Upper lobe of right lung (tissue), 1 donor: ENCODE measurements around the gene C22orf31. TPM values are rescaled to one million over a fixed set of nuclear protein-coding genes. Genes with fewer than 3 reads are reported as not detected.

ENCODE experiments used
- ATAC-seq: fragments of 200-7000 bp; cut with Tn5 transposase; one replicate; pipeline ENCODE4 v1.9.1; 2020; ENCODE audit warnings: mild to moderate bottlenecking, moderate library complexity
- DNase-seq: peaks from one replicate; pipeline ENCODE4 v3.0.0-alpha.2; 2020
- H3K27ac ChIP-seq: fragments of 200-600 bp; one replicate; pipeline ENCODE4 v1.8.0; 2022
- H3K27me3 ChIP-seq: fragments of 200-600 bp; one replicate; pipeline ENCODE4 v1.8.0; 2022; ENCODE audit warnings: mild to moderate bottlenecking
- H3K36me3 ChIP-seq: fragments of 200-600 bp; one replicate; pipeline ENCODE4 v1.8.0; 2022
- H3K4me1 ChIP-seq: fragments of 200-600 bp; one replicate; pipeline ENCODE4 v1.8.0; 2022
- H3K4me3 ChIP-seq: fragments of 200-600 bp; one replicate; pipeline ENCODE4 v1.8.0; 2022; ENCODE audit warnings: mild to moderate bottlenecking
- H3K9me3 ChIP-seq: fragments of 200-600 bp; one replicate; pipeline ENCODE4 v1.8.0; 2022
- intact Hi-C: fragments of 100-400 bp; cut with DNase I; formaldehyde crosslinking; loops from one replicate; pipeline ENCODE4 v1.11.0; 2022
- total RNA-seq: library from RNA; stranded (reverse); fragmentation: NEBNext Ultra II Directional; extraction: Animal tissue kit (Norgen Biotek cat#: 25700); gene quantifications from one replicate; pipeline ENCODE4 v1.2.1, GENCODE V29; 2021
- TF ChIP-seq, protein P1 (sequence below): fragments of 200-600 bp; IDR thresholded peaks from one replicate; pipeline ENCODE4 v1.8.0; 2022; ENCODE audit warnings: antibody characterized with exemption
- donor health status: DM: no; HTN: yes; CAD: no; lungs with severe emphysema.

The C22orf31 gene
- total RNA-seq, 1 donor from 2014 or later, result not detected

GRCh38 chr22:29069463-29069862, 7.8 kb upstream of the C22orf31 start:
- peaks cover 26% of the 10 kb centered on the region for H3K4me1 ChIP-seq
- intact Hi-C loops, result no loop called here
- TF ChIP-seq, protein P1, sequence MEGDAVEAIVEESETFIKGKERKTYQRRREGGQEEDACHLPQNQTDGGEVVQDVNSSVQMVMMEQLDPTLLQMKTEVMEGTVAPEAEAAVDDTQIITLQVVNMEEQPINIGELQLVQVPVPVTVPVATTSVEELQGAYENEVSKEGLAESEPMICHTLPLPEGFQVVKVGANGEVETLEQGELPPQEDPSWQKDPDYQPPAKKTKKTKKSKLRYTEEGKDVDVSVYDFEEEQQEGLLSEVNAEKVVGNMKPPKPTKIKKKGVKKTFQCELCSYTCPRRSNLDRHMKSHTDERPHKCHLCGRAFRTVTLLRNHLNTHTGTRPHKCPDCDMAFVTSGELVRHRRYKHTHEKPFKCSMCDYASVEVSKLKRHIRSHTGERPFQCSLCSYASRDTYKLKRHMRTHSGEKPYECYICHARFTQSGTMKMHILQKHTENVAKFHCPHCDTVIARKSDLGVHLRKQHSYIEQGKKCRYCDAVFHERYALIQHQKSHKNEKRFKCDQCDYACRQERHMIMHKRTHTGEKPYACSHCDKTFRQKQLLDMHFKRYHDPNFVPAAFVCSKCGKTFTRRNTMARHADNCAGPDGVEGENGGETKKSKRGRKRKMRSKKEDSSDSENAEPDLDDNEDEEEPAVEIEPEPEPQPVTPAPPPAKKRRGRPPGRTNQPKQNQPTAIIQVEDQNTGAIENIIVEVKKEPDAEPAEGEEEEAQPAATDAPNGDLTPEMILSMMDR, result no peak
- DNase-seq (no peak), ATAC-seq (no peak)
- H3K27me3 ChIP-seq, result no peaks in the 10 kb centered on the region
- no peak overlapping the region for H3K4me3 ChIP-seq
- H3K9me3 ChIP-seq, result no peaks in the 10 kb centered on the region
- H3K36me3 ChIP-seq, result no peaks in the 10 kb centered on the region
- H3K27ac ChIP-seq, result no peak overlapping the region

- intact Hi-C loops, result no loop called here
- H3K27ac ChIP-seq, result no peak overlapping the region
- no peak for DNase-seq
- no peaks in the 10 kb centered on the region for H3K4me1 ChIP-seq
- ATAC-seq, result no peak
- TF ChIP-seq, protein P1, result no peak
- no peaks in the 10 kb centered on the region for H3K9me3 ChIP-seq
- H3K36me3 ChIP-seq, result no peaks in the 10 kb centered on the region
- no peak overlapping the region for H3K4me3 ChIP-seq
- no peaks in the 10 kb centered on the region for H3K27me3 ChIP-seq
Measured at GRCh38 chr22:29065468-29066190, 4.0 kb upstream of the C22orf31 start.

DNA sequence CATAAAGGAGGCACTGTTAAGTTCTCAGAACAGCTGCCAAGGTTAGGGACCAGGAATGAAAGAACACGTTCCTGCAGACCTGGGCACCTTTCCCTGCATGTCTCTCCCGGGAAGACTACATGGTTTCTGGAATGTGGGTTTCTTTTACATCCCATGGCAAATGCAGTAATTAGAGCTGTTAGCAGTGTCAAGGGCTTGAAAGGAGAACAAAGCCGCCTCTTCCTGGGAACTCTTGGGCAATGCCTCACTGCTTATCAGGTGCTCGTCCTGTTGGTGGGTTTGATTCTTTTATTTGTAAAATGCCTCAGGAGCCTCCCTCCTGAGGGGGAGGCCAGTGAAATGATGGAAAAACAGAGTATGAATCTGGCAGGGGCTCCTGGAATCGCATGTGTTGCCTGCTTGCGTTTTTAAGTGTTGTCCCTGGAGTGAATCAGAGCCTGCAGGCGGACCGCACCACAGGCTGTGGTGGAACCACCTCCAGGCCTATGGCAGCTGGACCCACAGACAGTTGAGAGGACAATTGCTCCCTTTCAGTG, 723 bp upstream of the C22orf31 start:
- H3K9me3 ChIP-seq, result no peaks in the 10 kb centered on the region
- no peaks in the 10 kb centered on the region for H3K36me3 ChIP-seq
- no peak for ATAC-seq
- intact Hi-C loops, result no loop called here
- no peaks in the 10 kb centered on the region for H3K4me1 ChIP-seq
- no peaks in the 10 kb centered on the region for H3K27me3 ChIP-seq
- H3K27ac ChIP-seq, result no peak overlapping the region
- DNase-seq, result no peak
- H3K4me3 ChIP-seq, result no peak overlapping the region
- TF ChIP-seq, protein P1, result no peak

- ATAC-seq (no peak), DNase-seq (no peak)
- Histone ChIP-seq H3K4me3 (no peak overlapping the region), H3K27ac (no peak overlapping the region), H3K4me1 (no peaks in the 10 kb centered on the region), H3K9me3 (no peaks in the 10 kb centered on the region), H3K27me3 (no peaks in the 10 kb centered on the region), H3K36me3 (no peaks in the 10 kb centered on the region)
- intact Hi-C loops, result no loop called here
- TF ChIP-seq, protein P1, result no peak
Measured at GRCh38 chr22:29060931-29061330, 700 bp downstream of the C22orf31 start.

DNA sequence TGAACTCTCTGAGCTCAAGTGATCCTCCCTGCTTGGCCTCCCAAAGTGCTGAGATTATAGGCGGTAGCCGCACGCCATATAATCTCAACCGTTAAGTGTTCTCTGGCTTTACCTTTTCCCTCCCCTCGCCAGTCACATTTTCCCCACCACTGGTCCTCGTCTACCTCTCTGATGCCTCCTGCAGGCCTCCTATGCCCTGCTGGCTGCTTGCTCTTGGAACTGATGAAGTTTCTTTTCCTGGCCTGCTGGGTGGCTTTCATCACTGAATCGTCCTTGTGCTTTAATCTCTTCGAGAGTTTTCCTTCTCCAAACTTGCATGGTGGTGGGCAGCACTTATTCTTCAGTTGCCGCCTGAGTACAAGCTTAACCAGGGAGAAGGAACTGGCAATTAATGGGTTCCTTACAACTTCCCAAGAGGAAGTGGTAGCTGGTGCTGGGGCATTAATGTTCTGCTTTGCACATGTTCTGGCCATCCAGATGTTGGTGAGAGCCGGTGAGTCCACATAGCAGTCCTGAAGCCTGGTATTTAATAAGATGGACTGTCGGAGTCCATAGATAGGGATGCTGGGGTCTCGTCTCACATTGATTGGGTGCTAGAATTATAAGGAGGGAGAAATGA, 1.3 kb downstream of the C22orf31 start:
- DNase-seq (no peak), ATAC-seq (no peak)
- Histone ChIP-seq H3K27me3 (no peaks in the 10 kb centered on the region), H3K36me3 (no peaks in the 10 kb centered on the region), H3K4me3 (no peak overlapping the region), H3K4me1 (no peaks in the 10 kb centered on the region), H3K9me3 (no peaks in the 10 kb centered on the region), H3K27ac (no peak overlapping the region)
- intact Hi-C loops, result no loop called here
- TF ChIP-seq, protein P1, result no peak
